HepG2 (cell line): ENCODE data around the gene AIFM1. TPM values are rescaled to one million over a fixed set of nuclear protein-coding genes. Genes with fewer than 3 reads are reported as not detected.

ENCODE experiments used
- ATAC-seq: fragments of 200-7000 bp; cut with Tn5 transposase; 3 replicates; pipeline ENCODE4 v1.9.1; 2020; ENCODE audit warnings: mild to moderate bottlenecking, moderate library complexity
- BruUV-seq: library from RNA; stranded (reverse); fragments of 400-500 nt; replicated peaks from 2 replicates; lab custom pipeline; 2021; lab: Mats Ljungman, UMichigan
- CTCF ChIA-PET: fragments of 300-600 bp; formaldehyde crosslinking; extraction: SDS; loops from one replicate; lab custom pipeline; 2021; ENCODE audit warnings: low total read pairs, inconsistent platforms, low intra/inter-chr PET ratio; lab: Yijun Ruan, JAX
- POLR2A ChIA-PET: fragments of 350-600 bp; sonication (Branson Sonifier 250); formaldehyde crosslinking; loops from one replicate; lab custom pipeline; 2020; ENCODE audit warnings: antibody characterized with exemption, inconsistent platforms; lab: Yijun Ruan, JAX
- DNase-seq: peaks from one replicate; pipeline ENCODE4 v3.0.0-alpha.2; 2015; ENCODE audit warnings: low spot score
- FAIRE-seq: peaks from 3 replicates; lab custom pipeline; 2011; peaks lifted over from hg19 to GRCh38; lab: Jason Lieb, UNC
- H2AFZ ChIP-seq: one replicate; pipeline ENCODE4 v1.6.1; 2011; ENCODE audit warnings: low read length, inconsistent platforms
- H3K27ac ChIP-seq: fragments of 300-600 bp; 3 replicates; pipeline ENCODE4 v1.8.0; 2011; ENCODE audit warnings: mixed run types, mild to moderate bottlenecking, mixed read lengths, low read length, inconsistent platforms; ENCODE audit not compliant: insufficient read depth; ENCODE audit errors: extremely low read length
- H3K27me3 ChIP-seq, 2 experiments: fragments of 200-600 bp in 1 of 2; 2 replicates in 1 of 2; 3 replicates in 1 of 2; pipeline versions ENCODE4 v1.6.0 to v1.8.0; 2011; ENCODE audit warnings: low read length in 2 of 2, mild to moderate bottlenecking in 2 of 2, moderate library complexity in 2 of 2, inconsistent platforms in 1 of 2; ENCODE audit not compliant: insufficient read depth in 2 of 2, control insufficient read depth in 1 of 2
- H3K36me3 ChIP-seq, 2 experiments: fragments of 200-600 bp in 1 of 2; replicated peaks in 1 of 2; 2 replicates in 1 of 2; 3 replicates in 1 of 2; pipeline versions ENCODE4 v1.5.1 to v1.8.0; 2011; ENCODE audit warnings: low read length in 2 of 2, inconsistent platforms in 1 of 2; ENCODE audit not compliant: insufficient read depth in 2 of 2, control insufficient read depth in 1 of 2
- H3K4me1 ChIP-seq: 2 replicates; pipeline ENCODE4 v1.5.1; 2012; ENCODE audit warnings: low read length, inconsistent platforms; ENCODE audit not compliant: insufficient read depth
- H3K4me2 ChIP-seq: 2 replicates; pipeline ENCODE4 v1.6.0; 2011; ENCODE audit warnings: low read depth, low read length, inconsistent platforms
- H3K4me3 ChIP-seq, 3 experiments: fragments of 200-600 bp in 1 of 3; sonication (generic), shearing (Covaris generic) in 1 of 3; replicated peaks in 1 of 3; 2 replicates each; pipeline ENCODE4 v1.5.1; 2011 to 2016; ENCODE audit warnings: low read length in 3 of 3, inconsistent platforms in 2 of 3, low read depth in 2 of 3, mild to moderate bottlenecking in 2 of 3, control low read depth in 1 of 3, mixed read lengths in 1 of 3; ENCODE audit not compliant: insufficient read depth in 1 of 3
- H3K79me2 ChIP-seq: one replicate; pipeline ENCODE4 v1.6.1; 2011; ENCODE audit warnings: low read length, inconsistent platforms; ENCODE audit not compliant: insufficient read depth
- H3K9ac ChIP-seq: 2 replicates; pipeline ENCODE4 v1.6.0; 2011; ENCODE audit warnings: mild to moderate bottlenecking, low read depth, low read length, inconsistent platforms; ENCODE audit not compliant: insufficient read depth
- H3K9me3 ChIP-seq: 2 replicates; pipeline ENCODE4 v1.5.1; 2012; ENCODE audit warnings: mild to moderate bottlenecking, low read length
- H4K20me1 ChIP-seq: 2 replicates; pipeline ENCODE4 v1.6.0; 2011; ENCODE audit warnings: inconsistent platforms, mild to moderate bottlenecking, low read length, moderate library complexity; ENCODE audit not compliant: insufficient read depth
- E2F2 ChIP-seq: sonication (generic); formaldehyde crosslinking; IDR thresholded peaks from 2 replicates; pipeline ENCODE4 v1.4.0; 2020; ENCODE audit warnings: missing genetic modification reagents, borderline replicate concordance
- ETS1 ChIP-seq: sonication (generic); formaldehyde crosslinking; IDR thresholded peaks from 2 replicates; pipeline ENCODE4 v1.4.0; 2020; ENCODE audit warnings: missing genetic modification reagents
- KMT2A ChIP-seq: sonication (generic); formaldehyde crosslinking; IDR thresholded peaks from 2 replicates; pipeline ENCODE4 v1.4.0; 2020; ENCODE audit warnings: missing genetic modification reagents
- MZF1 ChIP-seq: sonication (generic); formaldehyde crosslinking; IDR thresholded peaks from 2 replicates; pipeline ENCODE4 v1.8.1; 2023; ENCODE audit warnings: mild to moderate bottlenecking, missing genetic modification reagents, borderline replicate concordance
- NFE2L2 ChIP-seq: fragments of 150-350 bp; IDR thresholded peaks from 2 replicates; pipeline ENCODE4 v1.6.1; 2014; ENCODE audit warnings: low read length
- SIX1 ChIP-seq: sonication (generic); formaldehyde crosslinking; IDR thresholded peaks from 2 replicates; pipeline ENCODE4 v1.4.0; 2020; ENCODE audit warnings: missing genetic modification reagents, borderline replicate concordance
- SNRNP70 ChIP-seq: fragments of 200-400 bp; formaldehyde crosslinking; IDR thresholded peaks from 2 replicates; pipeline ENCODE4 v1.6.1; 2017; ENCODE audit warnings: mild to moderate bottlenecking, low read depth, low read length, moderate library complexity
- ZFP36L2 ChIP-seq: sonication (generic); formaldehyde crosslinking; IDR thresholded peaks from 2 replicates; pipeline ENCODE4 v1.4.0; 2020; ENCODE audit warnings: missing genetic modification reagents
- ZNF253 ChIP-seq: sonication (generic); formaldehyde crosslinking; IDR thresholded peaks from 2 replicates; pipeline ENCODE4 v1.8.0; 2022; ENCODE audit warnings: mild to moderate bottlenecking, missing genetic modification reagents, borderline replicate concordance
- ZNF296 ChIP-seq: sonication (generic); formaldehyde crosslinking; conservative IDR thresholded peaks from 2 replicates; pipeline ENCODE4 v1.5.0; 2020; ENCODE audit warnings: mild to moderate bottlenecking, missing genetic modification reagents
- ZNF367 ChIP-seq: sonication (generic); formaldehyde crosslinking; IDR thresholded peaks from 2 replicates; pipeline ENCODE4 v1.4.0; 2020; ENCODE audit warnings: missing genetic modification reagents, borderline replicate concordance
- ZNF414 ChIP-seq: sonication (generic); formaldehyde crosslinking; IDR thresholded peaks from 2 replicates; pipeline ENCODE4 v1.5.0; 2020; ENCODE audit warnings: missing genetic modification reagents
- ZNF788 ChIP-seq: sonication (generic); formaldehyde crosslinking; IDR thresholded peaks from 2 replicates; pipeline ENCODE4 v1.5.0; 2020; ENCODE audit warnings: mild to moderate bottlenecking, missing genetic modification reagents, borderline replicate concordance
- WGBS: methylation state at CpG from one replicate; pipeline ENCODE4 v1.1.6; 2017; ENCODE audit warnings: low lambda C conversion rate; 5-methylcytosine and 5-hydroxymethylcytosine counted together
- in situ Hi-C: cut with HindIII; loops from 2 replicates; pipeline ENCODE4 v1.10.0; 2017; ENCODE audit warnings: low pct_unique_long_range_greater_than_20kb; ENCODE audit not compliant: extremely low pct_ligation_motif_present
- intact Hi-C: fragments of 100-400 bp; cut with micrococcal nuclease; formaldehyde crosslinking; loops from one replicate; pipeline ENCODE4 v1.10.0; 2022; ENCODE audit not compliant: unreplicated experiment
- polyA plus RNA-seq, 8 experiments: library from polyadenylated mRNA; depleted of rRNA in 3 of 8; stranded (reverse) in 7 of 8; unstranded in 1 of 8; fragments of >200 nt; fragmentation: Illumina TruSeq in 4 of 8; extraction: Trizol in 4 of 8; gene quantifications; 2 replicates each; pipeline versions ENCODE4 v1.2.1 to v1.2.3, GENCODE V29; 2011 to 2016; ENCODE audit warnings: low read depth in 4 of 8, missing spikeins in 1 of 8, mixed read lengths in 1 of 8; ENCODE audit not compliant: insufficient read depth in 1 of 8
- total RNA-seq, 5 experiments: library from RNA; depleted of rRNA; stranded (reverse); fragments of >200 nt; fragmentation: Illumina TruSeq; extraction: Trizol; gene quantifications; 2 replicates each; pipeline ENCODE4 v1.2.3, GENCODE V29; 2016; ENCODE audit warnings: low read depth in 1 of 5

AIFM1 gene
- total and polyA plus RNA-seq, 2 of the 13 experiments (the other 11 are each of a cell fraction or from before 2014, with no cell fraction given), result 42.8 to 46.9 TPM

- 96% methylated on average over 2 of the region's 2 CpGs for WGBS
- H3K9ac ChIP-seq, result no peak overlapping the region
- H3K4me3 ChIP-seq, result no peak overlapping the region
- no peak overlapping the region for H3K4me2 ChIP-seq
- ChIA-PET CTCF (no interaction called here), POLR2A (no interaction called here)
- no peak for DNase-seq
- ATAC-seq, result no peak
- peaks cover 2% of the 10 kb centered on the region for H3K79me2 ChIP-seq
- no peaks in the 10 kb centered on the region for H4K20me1 ChIP-seq
- no peaks in the 10 kb centered on the region for H3K27me3 ChIP-seq
- H3K36me3 ChIP-seq, result no peaks in the 10 kb centered on the region
- H3K9me3 ChIP-seq, result no peaks in the 10 kb centered on the region
- H3K27ac ChIP-seq, result no peak overlapping the region
- BruUV-seq, result no TSS peak
- FAIRE-seq, result no peak
- in situ Hi-C loops (no loop called here), intact Hi-C loops (no loop called here)
- H2AFZ ChIP-seq, result no peak overlapping the region
- no peak for TF ChIP-seq NFE2L2
- H3K4me1 ChIP-seq, result peaks cover 7% of the 10 kb centered on the region
These were observed 10.1 kb downstream of the AIFM1 start for GRCh38 chrX:130155564-130155963.

GRCh38 chrX:130147631-130148030 is 18.0 kb downstream of the AIFM1 start:
- POLR2A ChIA-PET, result no interaction called here
- peak; percentile 49 for FAIRE-seq
- no peak for DNase-seq
- Histone ChIP-seq H3K4me3 (no peak overlapping the region), H3K36me3 (peaks cover 5 to 30% of the 10 kb centered on the region in 2 experiments; a peak in 4 of 5 replicates), H3K27ac (no peak overlapping the region), H3K27me3 (no peaks in the 10 kb centered on the region), H3K4me1 (no peaks in the 10 kb centered on the region), H3K79me2 (no peaks in the 10 kb centered on the region), H3K9ac (no peak overlapping the region), H3K4me2 (no peak overlapping the region), H2AFZ (no peak overlapping the region), H3K9me3 (no peaks in the 10 kb centered on the region), H4K20me1 (no peaks in the 10 kb centered on the region)
- 100% methylated on average over 2 of the region's 5 CpGs for WGBS
- CTCF ChIA-PET, result no interaction called here
- ATAC-seq, result no peak
- in situ Hi-C loops (no loop called here), intact Hi-C loops (no loop called here)
- BruUV-seq, result no TSS peak
- no peak for TF ChIP-seq ZNF253 (CRISPR knock-in tag)
- no peak for TF ChIP-seq SIX1 (CRISPR knock-in tag)
- no peak for TF ChIP-seq KMT2A (CRISPR knock-in tag)
- TF ChIP-seq E2F2 (CRISPR knock-in tag), result no peak
- TF ChIP-seq ZNF414 (CRISPR knock-in tag), result no peak
- TF ChIP-seq ZNF367 (CRISPR knock-in tag), result no peak
- no peak for TF ChIP-seq ZNF788
- no peak for TF ChIP-seq ZFP36L2 (CRISPR knock-in tag)
- TF ChIP-seq SNRNP70, result no peak
- TF ChIP-seq ETS1, result no peak
- no peak for TF ChIP-seq ZNF296 (CRISPR knock-in tag)
- no peak for TF ChIP-seq MZF1
